NB4 (cell line): ENCODE data around the gene HLF.

Source experiments
- DNase-seq: peaks from one replicate; pipeline ENCODE4 v3.0.0; 2010; ENCODE audit warnings: low read depth
- H3K4me3 ChIP-seq: one replicate; pipeline ENCODE4 v1.5.1; 2011; ENCODE audit warnings: mild to moderate bottlenecking, low read depth, low read length, moderate library complexity
- MAX ChIP-seq: IDR thresholded peaks from 2 replicates; pipeline ENCODE4 v1.6.1; 2011; ENCODE audit warnings: low read depth, low read length
- MYC ChIP-seq: IDR thresholded peaks from 2 replicates; pipeline ENCODE4 v1.6.1; 2011; ENCODE audit warnings: low read depth, low read length
- POLR2A ChIP-seq: IDR thresholded peaks from 2 replicates; pipeline ENCODE4 v1.6.1; 2011; ENCODE audit warnings: mild to moderate bottlenecking; ENCODE audit not compliant: insufficient read length; ENCODE audit errors: extremely low read depth
- TF ChIP-seq, protein P1 (sequence below): IDR thresholded peaks from one replicate; pipeline ENCODE4 v1.5.1; 2012; ENCODE audit warnings: low read depth, low read length

The HLF gene

GRCh38 chr17:55334881-55335540 lies 70.3 kb downstream of the HLF start:
- no peak overlapping the region for H3K4me3 ChIP-seq
- DNase-seq = no peak
- TF ChIP-seq, protein P1, sequence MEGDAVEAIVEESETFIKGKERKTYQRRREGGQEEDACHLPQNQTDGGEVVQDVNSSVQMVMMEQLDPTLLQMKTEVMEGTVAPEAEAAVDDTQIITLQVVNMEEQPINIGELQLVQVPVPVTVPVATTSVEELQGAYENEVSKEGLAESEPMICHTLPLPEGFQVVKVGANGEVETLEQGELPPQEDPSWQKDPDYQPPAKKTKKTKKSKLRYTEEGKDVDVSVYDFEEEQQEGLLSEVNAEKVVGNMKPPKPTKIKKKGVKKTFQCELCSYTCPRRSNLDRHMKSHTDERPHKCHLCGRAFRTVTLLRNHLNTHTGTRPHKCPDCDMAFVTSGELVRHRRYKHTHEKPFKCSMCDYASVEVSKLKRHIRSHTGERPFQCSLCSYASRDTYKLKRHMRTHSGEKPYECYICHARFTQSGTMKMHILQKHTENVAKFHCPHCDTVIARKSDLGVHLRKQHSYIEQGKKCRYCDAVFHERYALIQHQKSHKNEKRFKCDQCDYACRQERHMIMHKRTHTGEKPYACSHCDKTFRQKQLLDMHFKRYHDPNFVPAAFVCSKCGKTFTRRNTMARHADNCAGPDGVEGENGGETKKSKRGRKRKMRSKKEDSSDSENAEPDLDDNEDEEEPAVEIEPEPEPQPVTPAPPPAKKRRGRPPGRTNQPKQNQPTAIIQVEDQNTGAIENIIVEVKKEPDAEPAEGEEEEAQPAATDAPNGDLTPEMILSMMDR = no peak
- no peak for TF ChIP-seq POLR2A
- TF ChIP-seq MAX = no peak
- no peak for TF ChIP-seq MYC

- TF ChIP-seq, protein P1 = no peak
- TF ChIP-seq POLR2A (no peak), MAX (no peak), MYC (no peak)
- H3K4me3 ChIP-seq = no peak overlapping the region
- DNase-seq = no peak
These were observed 70.9 kb downstream of the HLF start for GRCh38 chr17:55335625-55336024.

DNA sequence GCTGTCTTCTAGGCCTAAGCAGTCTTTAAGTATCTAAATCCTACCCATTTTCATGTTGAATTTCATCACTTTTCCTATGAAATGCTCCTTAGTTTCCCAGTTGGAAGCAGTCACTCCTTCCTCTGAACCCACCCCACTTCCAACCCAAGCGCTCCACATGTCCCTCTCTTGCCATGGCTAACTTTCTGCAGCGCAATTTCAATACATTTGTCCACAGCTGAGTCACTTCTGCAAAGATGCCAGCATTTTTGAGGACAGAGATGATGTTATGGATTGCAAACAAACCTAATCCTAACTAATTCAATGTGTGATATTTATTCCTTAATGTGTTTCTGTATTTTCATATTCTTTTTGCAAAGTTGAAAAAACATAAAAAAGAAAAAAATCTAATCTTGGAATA lies 71.7 kb downstream of the HLF start:
- DNase-seq = no peak
- no peak overlapping the region for H3K4me3 ChIP-seq
- TF ChIP-seq POLR2A (no peak), MAX (no peak), MYC (no peak)
- TF ChIP-seq, protein P1 = no peak

- TF ChIP-seq, protein P1 = no peak
- no peak for TF ChIP-seq MYC
- TF ChIP-seq POLR2A = no peak
- no peak for TF ChIP-seq MAX
- no peak for DNase-seq
These were observed 75.4 kb downstream of the HLF start for GRCh38 chr17:55340176-55340575.

DNA sequence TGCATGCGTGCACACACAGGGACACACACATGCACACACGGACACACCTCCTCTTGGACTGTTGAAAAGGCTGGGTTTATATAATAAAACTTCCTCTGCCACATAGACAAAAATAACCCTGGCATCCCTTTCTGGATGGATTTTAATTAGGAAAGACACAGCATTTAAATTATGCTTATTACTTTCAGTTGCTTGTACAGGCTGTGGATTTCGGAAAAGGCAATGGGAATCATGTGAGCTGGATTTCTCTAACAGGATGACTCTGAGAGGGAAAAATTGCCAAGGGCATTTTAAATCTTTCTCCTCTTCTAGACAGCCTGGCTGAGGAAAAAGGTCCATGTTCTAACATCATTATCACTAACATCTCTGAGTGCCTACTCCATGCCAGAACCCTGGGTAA lies 75.9 kb downstream of the HLF start:
- no peak overlapping the region for H3K4me3 ChIP-seq
- no peak for TF ChIP-seq POLR2A
- no peak for TF ChIP-seq MAX
- no peak for TF ChIP-seq MYC
- TF ChIP-seq, protein P1 = no peak
- DNase-seq = no peak

More at GRCh38 chr17:55340176-55340575, 75.4 kb downstream of the HLF start:
- no peak overlapping the region for H3K4me3 ChIP-seq
